ENCODE measurements around the gene KCNJ11. TPM values are rescaled to one million over a fixed set of nuclear protein-coding genes. Genes with fewer than 3 reads are reported as not detected.
A peak's percentile ranks its signal among the peaks of the same experiment; 100 is the strongest.

Gene KCNJ11
- total RNA-seq, 1 donor from 2014 or later = 1.9 TPM

DNA sequence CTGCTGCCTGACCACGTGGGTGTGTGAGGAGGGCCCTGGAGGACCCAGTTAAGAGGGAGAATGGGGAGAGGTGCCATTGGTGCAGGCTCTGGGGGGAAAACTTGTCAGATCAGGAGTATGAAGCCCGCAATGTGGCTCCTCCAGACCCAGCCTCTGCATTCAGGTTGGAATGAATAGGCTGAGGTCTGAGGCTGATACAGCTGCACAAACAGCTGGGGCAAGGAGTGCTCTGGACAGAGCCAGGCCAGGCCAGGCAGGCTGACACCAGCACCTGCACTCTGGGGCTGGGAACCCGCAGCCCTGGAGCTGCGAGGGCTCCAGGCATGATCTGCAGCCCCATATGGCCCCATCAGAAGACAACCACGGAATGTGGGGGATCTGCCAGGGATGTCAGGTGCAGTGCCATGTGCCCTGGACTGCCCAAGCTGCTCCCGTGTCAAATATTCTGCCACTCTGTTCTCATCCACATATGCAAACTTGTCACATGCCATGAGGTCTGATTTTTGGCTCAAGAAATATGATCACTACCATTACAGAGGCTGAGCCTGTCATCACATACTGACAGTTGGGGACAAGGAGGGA is 27.2 kb upstream of the KCNJ11 start:
- no peaks in the 10 kb centered on the region for H3K36me3 Mint-ChIP-seq
- Histone ChIP-seq H3K36me3 (no peaks in the 10 kb centered on the region), H3K4me3 (no peak overlapping the region), H3K27me3 (peaks cover 24% of the 10 kb centered on the region), H3F3A (ENCODE audit: low read depth) (peaks cover 11% of the 10 kb centered on the region), H3K9me3 (ENCODE audit: low read depth) (no peaks in the 10 kb centered on the region), H3K27ac (no peak overlapping the region), H4K20me1 (ENCODE audit: low read depth) (peaks cover 4% of the 10 kb centered on the region), H3K4me1 (peaks cover 27% of the 10 kb centered on the region), H2AFZ (replicated peaks) (no peak overlapping the region), H3K79me2 (ENCODE audit: low read depth) (no peaks in the 10 kb centered on the region), H3K9ac (no peak overlapping the region), H3K4me2 (no peak overlapping the region)
- peaks cover 24% of the 10 kb centered on the region for H3K4me1 Mint-ChIP-seq
- TF ChIP-seq, protein P1, sequence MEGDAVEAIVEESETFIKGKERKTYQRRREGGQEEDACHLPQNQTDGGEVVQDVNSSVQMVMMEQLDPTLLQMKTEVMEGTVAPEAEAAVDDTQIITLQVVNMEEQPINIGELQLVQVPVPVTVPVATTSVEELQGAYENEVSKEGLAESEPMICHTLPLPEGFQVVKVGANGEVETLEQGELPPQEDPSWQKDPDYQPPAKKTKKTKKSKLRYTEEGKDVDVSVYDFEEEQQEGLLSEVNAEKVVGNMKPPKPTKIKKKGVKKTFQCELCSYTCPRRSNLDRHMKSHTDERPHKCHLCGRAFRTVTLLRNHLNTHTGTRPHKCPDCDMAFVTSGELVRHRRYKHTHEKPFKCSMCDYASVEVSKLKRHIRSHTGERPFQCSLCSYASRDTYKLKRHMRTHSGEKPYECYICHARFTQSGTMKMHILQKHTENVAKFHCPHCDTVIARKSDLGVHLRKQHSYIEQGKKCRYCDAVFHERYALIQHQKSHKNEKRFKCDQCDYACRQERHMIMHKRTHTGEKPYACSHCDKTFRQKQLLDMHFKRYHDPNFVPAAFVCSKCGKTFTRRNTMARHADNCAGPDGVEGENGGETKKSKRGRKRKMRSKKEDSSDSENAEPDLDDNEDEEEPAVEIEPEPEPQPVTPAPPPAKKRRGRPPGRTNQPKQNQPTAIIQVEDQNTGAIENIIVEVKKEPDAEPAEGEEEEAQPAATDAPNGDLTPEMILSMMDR (IDR thresholded peaks at IDR 0.05) = no peak
- TF ChIP-seq EZH2 (IDR thresholded peaks at IDR 0.05) (no peak), EZH2phosphoT487 (IDR thresholded peaks at IDR 0.05) (no peak)
- DNase-seq (ENCODE audit: low spot score) = no peak
- no peaks in the 10 kb centered on the region for H3K9me3 Mint-ChIP-seq
- no peak overlapping the region for H3K27ac Mint-ChIP-seq
- H3K27me3 Mint-ChIP-seq (ENCODE audit: insufficient read depth, low read depth) = peaks cover 8% of the 10 kb centered on the region
- H3K4me3 Mint-ChIP-seq = no peak overlapping the region

DNA sequence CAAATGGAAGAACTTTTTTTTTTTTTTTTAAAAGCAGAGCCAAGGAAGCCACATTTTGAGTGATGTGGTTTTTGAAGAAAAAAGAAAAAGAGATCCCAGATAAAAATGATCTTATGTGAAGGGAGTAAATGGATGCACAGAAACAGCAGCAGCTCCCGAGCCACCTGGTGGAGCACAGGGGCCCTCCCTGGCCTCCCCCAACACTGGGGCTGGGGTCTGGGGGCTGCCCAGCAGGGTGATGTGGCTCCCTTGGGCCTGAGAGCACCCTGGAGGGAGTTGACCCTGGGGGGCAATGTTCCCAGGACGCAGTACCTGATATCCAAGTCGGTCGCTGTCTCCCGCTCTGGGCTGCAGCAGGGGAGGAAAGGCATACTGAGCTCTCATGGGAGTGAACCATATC is 26.5 kb upstream of the KCNJ11 start:
- H3K27ac ChIP-seq = no peak overlapping the region
- DNase-seq (ENCODE audit: low spot score) = no peak
- Mint-ChIP-seq H3K36me3 (no peaks in the 10 kb centered on the region), H3K4me1 (peaks cover 24% of the 10 kb centered on the region), H3K9me3 (no peaks in the 10 kb centered on the region), H3K27ac (no peak overlapping the region), H3K4me3 (no peak overlapping the region), H3K27me3 (ENCODE audit: insufficient read depth, low read depth) (peaks cover 8% of the 10 kb centered on the region)
- no peak overlapping the region for H3K4me2 ChIP-seq
- TF ChIP-seq EZH2phosphoT487 (IDR thresholded peaks at IDR 0.05) = no peak
- TF ChIP-seq EZH2 (IDR thresholded peaks at IDR 0.05) = no peak
- TF ChIP-seq, protein P1 (IDR thresholded peaks at IDR 0.05) = no peak
- H3K27me3 ChIP-seq = peaks cover 24% of the 10 kb centered on the region
- no peaks in the 10 kb centered on the region for H3K79me2 ChIP-seq (ENCODE audit: low read depth)
- peaks cover 11% of the 10 kb centered on the region for H3F3A ChIP-seq (ENCODE audit: low read depth)
- H3K9me3 ChIP-seq (ENCODE audit: low read depth) = no peaks in the 10 kb centered on the region
- H2AFZ ChIP-seq (replicated peaks) = no peak overlapping the region
- no peak overlapping the region for H3K9ac ChIP-seq
- no peaks in the 10 kb centered on the region for H3K36me3 ChIP-seq
- H3K4me3 ChIP-seq = no peak overlapping the region
- H3K4me1 ChIP-seq = peaks cover 23% of the 10 kb centered on the region
- peaks cover 4% of the 10 kb centered on the region for H4K20me1 ChIP-seq (ENCODE audit: low read depth)

DNA sequence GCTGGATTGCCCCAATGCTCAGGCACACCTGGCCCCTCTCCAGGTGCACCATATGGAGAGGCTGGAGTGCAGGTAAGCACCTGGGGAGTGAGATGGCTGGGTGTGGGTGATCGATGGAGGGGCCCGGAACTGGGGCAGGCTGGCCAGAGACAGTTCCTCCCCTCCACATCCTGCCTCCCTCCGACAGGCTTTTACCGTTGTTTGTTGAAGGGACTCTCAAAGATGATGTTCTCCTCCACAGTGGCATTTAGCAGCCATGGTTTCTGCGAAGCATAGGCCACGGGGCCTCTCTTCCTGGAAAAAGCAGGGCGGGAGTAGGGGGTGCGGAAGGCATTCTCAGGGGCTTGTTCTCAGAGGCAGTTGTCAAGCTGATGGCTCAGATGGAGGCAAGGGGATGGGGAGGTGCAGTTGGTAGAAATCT is 25.9 kb upstream of the KCNJ11 start:
- no peak overlapping the region for H3K4me3 ChIP-seq
- H3K27me3 Mint-ChIP-seq (ENCODE audit: insufficient read depth, low read depth) = peaks cover 8% of the 10 kb centered on the region
- no peaks in the 10 kb centered on the region for H3K79me2 ChIP-seq (ENCODE audit: low read depth)
- no peak overlapping the region for H3K4me3 Mint-ChIP-seq
- no peak for TF ChIP-seq EZH2phosphoT487 (IDR thresholded peaks at IDR 0.05)
- TF ChIP-seq, protein P1 (IDR thresholded peaks at IDR 0.05) = no peak
- no peak for TF ChIP-seq EZH2 (IDR thresholded peaks at IDR 0.05)
- peak overlapping the region; percentile 25 for H3K27ac Mint-ChIP-seq
- no peaks in the 10 kb centered on the region for H3K9me3 Mint-ChIP-seq
- H3K27me3 ChIP-seq = peaks cover 23% of the 10 kb centered on the region
- peaks cover 24% of the 10 kb centered on the region for H3K4me1 Mint-ChIP-seq
- no peaks in the 10 kb centered on the region for H3K36me3 Mint-ChIP-seq
- H3K9ac ChIP-seq = no peak overlapping the region
- peaks cover 23% of the 10 kb centered on the region for H3K4me1 ChIP-seq
- H3K4me2 ChIP-seq = no peak overlapping the region
- H3K9me3 ChIP-seq (ENCODE audit: low read depth) = no peaks in the 10 kb centered on the region
- H3F3A ChIP-seq (ENCODE audit: low read depth) = peaks cover 11% of the 10 kb centered on the region
- H3K27ac ChIP-seq = no peak overlapping the region
- DNase-seq (ENCODE audit: low spot score) = no peak
- H3K36me3 ChIP-seq = no peaks in the 10 kb centered on the region
- H4K20me1 ChIP-seq (ENCODE audit: low read depth) = peaks cover 4% of the 10 kb centered on the region
- H2AFZ ChIP-seq (replicated peaks) = no peak overlapping the region

Measured in neural progenitor cell (in vitro differentiated cells).